ENCODE results near the gene TMEM131.

DNA sequence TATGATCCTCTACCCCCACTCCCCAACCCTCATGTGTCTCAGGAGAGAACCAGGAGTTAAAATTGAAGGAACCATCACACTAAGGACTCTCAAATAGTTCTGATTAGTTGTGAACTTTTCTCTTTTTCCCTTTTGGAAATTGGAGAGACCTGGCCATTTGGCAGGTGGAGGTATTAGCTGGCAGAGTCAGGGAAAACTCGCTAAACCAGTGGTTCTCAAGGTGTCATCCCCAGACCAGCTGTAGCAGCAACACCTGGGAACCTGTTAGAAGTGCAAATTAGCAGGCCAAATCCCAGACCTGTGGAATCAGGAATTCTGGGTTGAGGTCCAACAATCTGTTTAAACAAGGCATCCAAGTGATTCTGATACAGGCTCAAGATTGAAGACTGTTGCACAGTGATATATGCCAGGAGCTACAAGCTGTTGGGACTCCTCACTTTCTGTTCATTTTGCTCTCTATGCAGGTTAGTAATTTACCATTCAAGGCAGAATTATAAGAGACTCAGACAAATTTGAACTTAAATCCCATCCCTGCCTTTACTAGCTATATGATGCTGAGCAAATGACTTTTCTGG, 2.8 kb upstream of the TMEM131 start:
- no peak for TF ChIP-seq EZH2 (IDR thresholded peaks at IDR 0.05; ENCODE audit: low read depth, unreplicated experiment)
- TF ChIP-seq, protein P1, sequence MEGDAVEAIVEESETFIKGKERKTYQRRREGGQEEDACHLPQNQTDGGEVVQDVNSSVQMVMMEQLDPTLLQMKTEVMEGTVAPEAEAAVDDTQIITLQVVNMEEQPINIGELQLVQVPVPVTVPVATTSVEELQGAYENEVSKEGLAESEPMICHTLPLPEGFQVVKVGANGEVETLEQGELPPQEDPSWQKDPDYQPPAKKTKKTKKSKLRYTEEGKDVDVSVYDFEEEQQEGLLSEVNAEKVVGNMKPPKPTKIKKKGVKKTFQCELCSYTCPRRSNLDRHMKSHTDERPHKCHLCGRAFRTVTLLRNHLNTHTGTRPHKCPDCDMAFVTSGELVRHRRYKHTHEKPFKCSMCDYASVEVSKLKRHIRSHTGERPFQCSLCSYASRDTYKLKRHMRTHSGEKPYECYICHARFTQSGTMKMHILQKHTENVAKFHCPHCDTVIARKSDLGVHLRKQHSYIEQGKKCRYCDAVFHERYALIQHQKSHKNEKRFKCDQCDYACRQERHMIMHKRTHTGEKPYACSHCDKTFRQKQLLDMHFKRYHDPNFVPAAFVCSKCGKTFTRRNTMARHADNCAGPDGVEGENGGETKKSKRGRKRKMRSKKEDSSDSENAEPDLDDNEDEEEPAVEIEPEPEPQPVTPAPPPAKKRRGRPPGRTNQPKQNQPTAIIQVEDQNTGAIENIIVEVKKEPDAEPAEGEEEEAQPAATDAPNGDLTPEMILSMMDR (conservative IDR thresholded peaks at IDR 0.05; ENCODE audit: low read depth in 2 of 2): no peak
- no peak for TF ChIP-seq ZNF331 (CRISPR knock-in tag; IDR thresholded peaks at IDR 0.05; ENCODE audit: low read depth)
- TF ChIP-seq POLR2AphosphoS5 (IDR thresholded peaks at IDR 0.05; ENCODE audit: low read depth): no peak
